SK-N-DZ (cell line): ENCODE measurements around the gene PRG2.
"Not testable (repeated sequence)": the region's sequence is repeated elsewhere in the genome, so short reads cannot be mapped to it uniquely, and the experiment has no call there.

ENCODE experiments used
- DNase-seq: peaks from one replicate; pipeline ENCODE4 v3.0.0-alpha.2; 2015; ENCODE audit warnings: low spot score

Gene PRG2

GRCh38 chr11:57421066-57421465 is 30.6 kb upstream of the PRG2 start:
- DNase-seq: no peak

GRCh38 chr11:57419146-57419545 is 28.7 kb upstream of the PRG2 start:
- DNase-seq: no peak

GRCh38 chr11:57418131-57418530 is 27.7 kb upstream of the PRG2 start:
- DNase-seq: no peak

- DNase-seq: no peak
Observed at GRCh38 chr11:57417056-57417455, 26.6 kb upstream of the PRG2 start.

- no peak for DNase-seq
Observed at GRCh38 chr11:57416436-57416835, 26.0 kb upstream of the PRG2 start.

GRCh38 chr11:57414612-57415212 is 24.3 kb upstream of the PRG2 start:
- DNase-seq: no peak

- DNase-seq: no peak
Observed at GRCh38 chr11:57413681-57414080, 23.2 kb upstream of the PRG2 start.

GRCh38 chr11:57410287-57410686 is 19.8 kb upstream of the PRG2 start:
- DNase-seq: no peak

- no peak for DNase-seq
Observed at GRCh38 chr11:57409321-57410100, 19.1 kb upstream of the PRG2 start.

- DNase-seq: no peak
Observed at GRCh38 chr11:57408771-57409170, 18.3 kb upstream of the PRG2 start.

- no peak for DNase-seq
Observed at GRCh38 chr11:57407941-57408475, 17.6 kb upstream of the PRG2 start.

- DNase-seq: no peak
Observed at GRCh38 chr11:57407010-57407920, 16.8 kb upstream of the PRG2 start.

- DNase-seq: no peak
Observed at GRCh38 chr11:57406337-57406904, 16.0 kb upstream of the PRG2 start.

- DNase-seq: no peak
Observed at GRCh38 chr11:57405271-57405860, 14.9 kb upstream of the PRG2 start.

GRCh38 chr11:57403802-57404147 is 13.3 kb upstream of the PRG2 start:
- no peak for DNase-seq

- DNase-seq: not testable (repeated sequence)
Observed at GRCh38 chr11:57403003-57403801, 12.8 kb upstream of the PRG2 start.

GRCh38 chr11:57402188-57403002 is 11.9 kb upstream of the PRG2 start:
- no peak for DNase-seq

- no peak for DNase-seq
Observed at GRCh38 chr11:57399972-57400578, 9.6 kb upstream of the PRG2 start.

GRCh38 chr11:57399221-57399620 is 8.8 kb upstream of the PRG2 start:
- no peak for DNase-seq
